ENCODE results near the gene KIF19.

- peak; percentile 95 for TF ChIP-seq CTCF (conservative IDR thresholded peaks at IDR 0.05)
- no peak for TF ChIP-seq EZH2 (IDR thresholded peaks at IDR 0.05; ENCODE audit: low read depth)
These were observed 53.6 kb downstream of the KIF19 start for GRCh38 chr17:74379495-74380085.
